Activated T-cell treated with anti-CD3 and anti-CD28 coated beads, Interleukin-2, amount 50 U/mL, for 4 hours (primary cell): ENCODE measurements around the gene CSMD2. TPM values are rescaled to one million over a fixed set of nuclear protein-coding genes. Genes with fewer than 3 reads are reported as not detected.

ENCODE experiments used
- ATAC-seq, 2 donors: fragments of 200-7000 bp; cut with Tn5 transposase; one replicate each; pipeline ENCODE4 v1.10.0; 2021
- DNase-seq: peaks from one replicate; pipeline ENCODE4 v3.0.0-alpha.2; 2020
- H3K27me3 Mint-ChIP-seq: one replicate; pipeline ENCODE4 v1.8.0; 2021; ENCODE audit warnings: low read depth, mixed read lengths
- H3K36me3 Mint-ChIP-seq: one replicate; pipeline ENCODE4 v1.8.0; 2022; ENCODE audit warnings: mixed read lengths; ENCODE audit not compliant: insufficient read depth
- H3K4me1 Mint-ChIP-seq: one replicate; pipeline ENCODE4 v1.8.0; 2021; ENCODE audit warnings: low read depth, mixed read lengths
- H3K4me3 Mint-ChIP-seq: one replicate; pipeline ENCODE4 v1.8.0; 2021; ENCODE audit warnings: mild to moderate bottlenecking, moderate library complexity, mixed read lengths
- H3K9me3 Mint-ChIP-seq: one replicate; pipeline ENCODE4 v1.8.0; 2021; ENCODE audit warnings: mixed read lengths
- total RNA-seq, 3 donors: library from RNA; stranded (reverse); gene quantifications; one replicate each; pipeline ENCODE4 v1.2.1, GENCODE V29; 2021

CSMD2 gene
- total RNA-seq, 3 donors from 2014 or later, result not detected

DNA sequence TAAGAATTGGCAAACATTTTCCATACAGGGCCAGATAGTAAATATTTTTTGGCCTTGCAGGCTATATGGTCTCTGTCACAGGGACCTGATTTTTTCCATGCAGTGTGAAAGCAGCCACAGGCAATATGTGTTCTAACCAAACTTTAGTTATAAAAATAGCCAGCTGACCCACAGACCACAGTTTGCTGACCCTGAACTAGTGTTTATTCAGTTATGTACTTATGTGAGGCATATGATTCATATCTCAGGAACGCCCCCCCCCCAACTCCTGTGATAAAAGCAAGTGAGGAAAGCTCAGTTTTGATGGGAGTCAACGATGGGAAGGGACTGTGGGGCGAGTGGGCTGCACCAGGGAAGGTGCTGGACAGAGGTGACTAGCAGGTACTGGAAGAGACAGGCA, 221.1 kb downstream of the CSMD2 start:
- H3K4me1 Mint-ChIP-seq, result no peaks in the 10 kb centered on the region
- no peaks in the 10 kb centered on the region for H3K36me3 Mint-ChIP-seq
- DNase-seq (no peak), ATAC-seq (no peak)
- H3K27me3 Mint-ChIP-seq, result no peaks in the 10 kb centered on the region
- no peaks in the 10 kb centered on the region for H3K9me3 Mint-ChIP-seq
- no peak overlapping the region for H3K4me3 Mint-ChIP-seq

DNA sequence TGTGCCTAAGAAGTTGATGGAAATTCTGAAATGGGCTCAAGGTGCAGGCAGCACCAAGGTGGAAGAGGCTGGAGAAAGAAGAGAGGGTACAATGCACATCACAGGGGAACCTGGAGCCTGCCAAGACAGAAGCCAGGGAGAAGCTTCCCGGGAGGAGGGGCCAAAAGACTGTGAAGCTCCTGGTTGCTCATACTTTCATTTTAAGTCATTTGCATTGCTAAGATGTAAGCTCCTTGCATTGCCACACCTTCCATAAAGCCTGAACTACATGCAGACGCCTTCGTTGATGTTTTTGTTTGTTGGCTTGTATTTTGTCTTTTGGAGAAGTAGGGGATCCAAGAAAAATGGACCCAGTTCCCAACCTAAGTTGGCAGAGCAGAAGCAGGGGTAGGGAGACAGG, 232.2 kb downstream of the CSMD2 start:
- Mint-ChIP-seq H3K27me3 (peaks cover 20% of the 10 kb centered on the region), H3K4me3 (no peak overlapping the region), H3K36me3 (no peaks in the 10 kb centered on the region), H3K4me1 (no peaks in the 10 kb centered on the region), H3K9me3 (no peaks in the 10 kb centered on the region)
- no peak for ATAC-seq
- no peak for DNase-seq

DNA sequence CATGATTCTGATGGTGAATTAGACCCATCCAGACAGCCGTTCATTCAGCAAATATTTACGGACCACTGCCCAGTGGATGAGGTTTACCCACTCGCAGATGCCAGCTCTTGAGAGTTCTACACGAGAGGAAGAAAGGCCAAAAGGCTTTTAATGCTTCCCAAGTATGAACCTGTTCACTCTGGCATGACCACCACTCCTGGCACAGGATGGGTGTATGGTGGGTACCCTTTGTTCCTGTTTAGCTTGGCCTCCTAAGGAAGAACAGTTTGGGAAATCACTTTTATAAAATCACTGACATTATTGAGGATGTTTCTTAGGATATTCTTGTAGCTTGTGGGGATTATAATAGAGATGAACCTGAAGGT, 233.9 kb downstream of the CSMD2 start:
- H3K4me1 Mint-ChIP-seq, result no peaks in the 10 kb centered on the region
- no peak overlapping the region for H3K4me3 Mint-ChIP-seq
- H3K9me3 Mint-ChIP-seq, result no peaks in the 10 kb centered on the region
- H3K27me3 Mint-ChIP-seq, result peaks cover 20% of the 10 kb centered on the region
- ATAC-seq (no peak), DNase-seq (no peak)
- H3K36me3 Mint-ChIP-seq, result no peaks in the 10 kb centered on the region

DNA sequence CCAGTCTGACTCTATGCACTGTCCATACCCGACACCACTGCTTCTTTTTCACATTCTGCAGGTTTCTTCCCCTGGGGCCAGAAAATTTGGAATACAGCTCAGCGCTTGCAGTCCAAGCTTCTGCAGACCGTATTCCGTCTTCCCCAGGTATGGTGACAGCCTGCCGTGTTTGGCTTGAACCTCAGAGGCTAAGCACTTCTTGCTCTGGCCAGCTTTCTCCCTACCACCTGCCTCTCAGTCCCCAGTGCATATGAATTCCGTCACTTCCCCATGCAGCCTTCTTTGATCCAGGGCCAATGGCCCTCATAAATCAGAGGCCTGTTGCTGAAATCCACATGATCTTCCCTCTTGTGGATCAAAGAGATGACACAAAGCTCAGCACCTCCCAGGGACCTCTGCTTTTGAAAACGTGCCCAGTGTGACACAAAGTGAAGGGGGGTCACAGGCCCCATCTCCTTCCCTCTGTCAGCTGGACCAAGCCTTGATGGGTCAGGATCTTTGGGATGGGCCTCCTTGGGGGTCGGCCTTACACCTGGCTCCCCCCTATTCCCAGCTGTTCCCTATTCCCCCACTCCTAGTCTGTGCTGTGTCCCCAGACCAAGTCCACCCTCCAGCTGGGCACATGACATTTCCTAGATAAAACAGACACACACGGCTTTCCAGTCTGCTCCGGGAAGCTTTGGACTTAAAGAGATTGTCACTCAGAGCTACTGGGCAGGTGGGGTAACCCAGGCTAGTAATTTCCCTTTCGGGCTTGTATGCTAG, 234.5 kb downstream of the CSMD2 start:
- H3K9me3 Mint-ChIP-seq, result peaks cover 3% of the 10 kb centered on the region
- peaks cover 22% of the 10 kb centered on the region for H3K27me3 Mint-ChIP-seq
- ATAC-seq, result no peak
- H3K4me3 Mint-ChIP-seq, result no peak overlapping the region
- no peaks in the 10 kb centered on the region for H3K4me1 Mint-ChIP-seq
- no peaks in the 10 kb centered on the region for H3K36me3 Mint-ChIP-seq
- DNase-seq, result no peak

- no peaks in the 10 kb centered on the region for H3K36me3 Mint-ChIP-seq
- DNase-seq (no peak), ATAC-seq (no peak)
- peaks cover 3% of the 10 kb centered on the region for H3K9me3 Mint-ChIP-seq
- H3K4me1 Mint-ChIP-seq, result no peaks in the 10 kb centered on the region
- peaks cover 22% of the 10 kb centered on the region for H3K27me3 Mint-ChIP-seq
- no peak overlapping the region for H3K4me3 Mint-ChIP-seq
Measured at GRCh38 chr1:33928251-33928650, 236.8 kb downstream of the CSMD2 start.

GRCh38 chr1:33927721-33928120, 237.3 kb downstream of the CSMD2 start:
- H3K9me3 Mint-ChIP-seq, result peaks cover 3% of the 10 kb centered on the region
- no peaks in the 10 kb centered on the region for H3K4me1 Mint-ChIP-seq
- DNase-seq (no peak), ATAC-seq (no peak)
- no peaks in the 10 kb centered on the region for H3K36me3 Mint-ChIP-seq
- H3K27me3 Mint-ChIP-seq, result peaks cover 21% of the 10 kb centered on the region
- no peak overlapping the region for H3K4me3 Mint-ChIP-seq

DNA sequence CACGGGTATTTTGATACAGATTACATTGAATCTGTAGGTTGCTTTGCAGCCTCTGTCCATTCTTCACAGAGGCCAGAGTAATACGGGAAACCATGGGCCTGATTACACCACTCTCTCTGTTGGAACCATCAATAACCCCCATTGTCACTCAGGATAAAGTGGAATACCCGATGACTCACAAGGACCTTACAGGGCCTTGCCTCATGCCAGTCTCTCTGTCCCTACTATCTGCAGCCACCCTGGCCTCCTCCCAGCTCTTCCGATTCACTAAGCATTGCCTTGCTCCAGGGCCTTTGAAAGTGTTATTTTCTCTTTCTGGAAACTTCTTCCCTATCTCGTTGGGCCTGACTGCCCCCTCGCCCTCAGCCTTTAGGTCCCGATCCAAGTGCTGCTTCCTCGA, 239.4 kb downstream of the CSMD2 start:
- Mint-ChIP-seq H3K4me3 (no peak overlapping the region), H3K27me3 (peaks cover 14% of the 10 kb centered on the region), H3K4me1 (no peaks in the 10 kb centered on the region), H3K36me3 (no peaks in the 10 kb centered on the region), H3K9me3 (peaks cover 3% of the 10 kb centered on the region)
- no peak for ATAC-seq
- no peak for DNase-seq

- no peak for ATAC-seq
- Mint-ChIP-seq H3K4me1 (no peaks in the 10 kb centered on the region), H3K27me3 (peaks cover 4% of the 10 kb centered on the region), H3K4me3 (no peak overlapping the region), H3K9me3 (peaks cover 3% of the 10 kb centered on the region), H3K36me3 (no peaks in the 10 kb centered on the region)
- no peak for DNase-seq
Measured at GRCh38 chr1:33921281-33921680, 243.7 kb downstream of the CSMD2 start.

DNA sequence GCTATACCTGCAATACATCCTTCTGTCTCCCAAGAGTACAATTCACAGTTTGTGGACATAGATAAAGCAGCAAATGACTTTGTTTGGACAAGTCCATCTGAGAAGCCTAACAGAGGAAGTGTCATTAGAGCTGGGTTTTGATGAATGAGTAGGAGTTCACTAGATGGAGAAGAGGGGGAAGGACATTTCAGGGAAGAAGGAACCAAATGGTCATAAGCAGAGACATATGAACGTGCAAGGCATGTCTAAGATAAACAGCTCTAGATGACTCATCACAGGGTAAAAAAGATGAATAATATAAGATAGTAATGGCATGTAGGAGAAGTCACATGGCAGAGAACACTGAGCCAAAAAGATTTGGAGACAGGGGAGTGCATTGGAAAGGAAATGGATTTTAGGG, 246.7 kb downstream of the CSMD2 start:
- Mint-ChIP-seq H3K27me3 (peaks cover 3% of the 10 kb centered on the region), H3K4me3 (no peak overlapping the region), H3K4me1 (no peaks in the 10 kb centered on the region), H3K36me3 (no peaks in the 10 kb centered on the region), H3K9me3 (no peaks in the 10 kb centered on the region)
- ATAC-seq, result no peak
- no peak for DNase-seq

GRCh38 chr1:33916786-33917185, 248.2 kb downstream of the CSMD2 start:
- no peaks in the 10 kb centered on the region for H3K9me3 Mint-ChIP-seq
- H3K4me1 Mint-ChIP-seq, result no peaks in the 10 kb centered on the region
- H3K36me3 Mint-ChIP-seq, result no peaks in the 10 kb centered on the region
- H3K4me3 Mint-ChIP-seq, result no peak overlapping the region
- no peak for DNase-seq
- ATAC-seq, result no peak
- H3K27me3 Mint-ChIP-seq, result peaks cover 3% of the 10 kb centered on the region

GRCh38 chr1:33914531-33914930, 250.5 kb downstream of the CSMD2 start:
- Mint-ChIP-seq H3K9me3 (no peaks in the 10 kb centered on the region), H3K36me3 (no peaks in the 10 kb centered on the region), H3K4me1 (no peaks in the 10 kb centered on the region), H3K27me3 (peaks cover 9% of the 10 kb centered on the region), H3K4me3 (no peak overlapping the region)
- ATAC-seq, result no peak
- DNase-seq, result no peak

- no peaks in the 10 kb centered on the region for H3K4me1 Mint-ChIP-seq
- H3K9me3 Mint-ChIP-seq, result no peaks in the 10 kb centered on the region
- no peak overlapping the region for H3K4me3 Mint-ChIP-seq
- no peak for ATAC-seq
- peaks cover 21% of the 10 kb centered on the region for H3K27me3 Mint-ChIP-seq
- DNase-seq, result no peak
- no peaks in the 10 kb centered on the region for H3K36me3 Mint-ChIP-seq
Measured at GRCh38 chr1:33908324-33908956, 256.6 kb downstream of the CSMD2 start.

GRCh38 chr1:33906156-33906555, 258.9 kb downstream of the CSMD2 start:
- DNase-seq (no peak), ATAC-seq (no peak)
- peaks cover 19% of the 10 kb centered on the region for H3K27me3 Mint-ChIP-seq
- H3K4me3 Mint-ChIP-seq, result no peak overlapping the region
- H3K4me1 Mint-ChIP-seq, result no peaks in the 10 kb centered on the region
- H3K9me3 Mint-ChIP-seq, result no peaks in the 10 kb centered on the region
- H3K36me3 Mint-ChIP-seq, result no peaks in the 10 kb centered on the region

GRCh38 chr1:33905241-33905640, 259.8 kb downstream of the CSMD2 start:
- Mint-ChIP-seq H3K36me3 (no peaks in the 10 kb centered on the region), H3K4me1 (no peaks in the 10 kb centered on the region), H3K4me3 (no peak overlapping the region), H3K9me3 (no peaks in the 10 kb centered on the region), H3K27me3 (peaks cover 16% of the 10 kb centered on the region)
- ATAC-seq (no peak), DNase-seq (no peak)

DNA sequence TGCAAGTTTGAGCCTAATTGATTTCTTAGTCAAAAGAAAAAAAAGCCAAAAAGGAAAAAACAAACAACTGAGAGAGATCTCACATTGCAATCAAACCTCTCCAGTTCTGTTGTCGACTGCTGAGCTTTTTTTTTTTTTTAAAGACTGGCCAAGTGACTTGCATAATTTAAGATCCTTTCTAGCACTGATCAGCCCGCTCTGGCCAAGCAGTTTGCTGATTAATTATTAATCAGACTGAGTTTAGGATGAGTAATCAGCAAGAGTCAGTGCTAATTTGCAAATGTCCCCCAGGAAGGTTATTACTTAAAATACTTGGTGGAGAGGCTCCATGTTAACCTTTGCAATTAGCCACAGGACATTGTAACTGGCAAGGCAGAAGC, 261.8 kb downstream of the CSMD2 start:
- Mint-ChIP-seq H3K27me3 (peaks cover 20% of the 10 kb centered on the region), H3K4me1 (no peaks in the 10 kb centered on the region), H3K4me3 (no peak overlapping the region), H3K36me3 (no peaks in the 10 kb centered on the region), H3K9me3 (no peaks in the 10 kb centered on the region)
- DNase-seq, result no peak
- no peak for ATAC-seq
